Activated CD8-positive, alpha-beta memory T cell treated with anti-CD3 and anti-CD28 coated beads for 24 hours (primary cell): ENCODE results near the gene TANC1.

Experiments used
- DNase-seq: peaks from one replicate; pipeline ENCODE4 v3.0.0-alpha.2; 2020

Gene TANC1

DNA sequence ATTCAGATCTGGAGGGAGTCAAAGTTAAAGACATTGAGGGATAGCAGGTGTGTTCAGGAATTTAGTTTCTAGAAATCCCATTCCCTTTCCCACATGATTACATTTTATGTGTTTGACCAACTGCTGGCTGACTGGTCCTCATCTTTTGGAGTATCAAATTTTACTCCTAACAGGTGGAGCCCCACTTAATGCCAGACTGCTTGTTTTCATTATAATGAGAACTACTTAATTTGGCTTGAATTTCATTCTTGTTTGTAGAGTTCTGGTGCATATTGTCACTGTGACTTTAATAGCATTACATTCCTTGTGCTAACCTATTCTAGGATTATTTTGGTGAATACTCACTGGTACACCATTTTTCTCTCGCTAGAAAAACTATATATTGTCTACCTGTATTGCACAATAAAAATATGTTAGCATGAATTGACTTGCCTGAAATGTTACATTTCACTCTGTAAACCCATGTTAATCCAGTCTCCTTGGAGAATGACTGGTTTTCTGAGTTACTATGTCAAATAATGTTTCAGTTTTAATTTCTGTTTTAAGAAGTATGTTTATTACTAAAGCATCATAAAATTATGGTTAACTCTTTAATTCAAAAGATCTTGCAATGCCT, 98.2 kb downstream of the TANC1 start:
- no peak for DNase-seq

DNA sequence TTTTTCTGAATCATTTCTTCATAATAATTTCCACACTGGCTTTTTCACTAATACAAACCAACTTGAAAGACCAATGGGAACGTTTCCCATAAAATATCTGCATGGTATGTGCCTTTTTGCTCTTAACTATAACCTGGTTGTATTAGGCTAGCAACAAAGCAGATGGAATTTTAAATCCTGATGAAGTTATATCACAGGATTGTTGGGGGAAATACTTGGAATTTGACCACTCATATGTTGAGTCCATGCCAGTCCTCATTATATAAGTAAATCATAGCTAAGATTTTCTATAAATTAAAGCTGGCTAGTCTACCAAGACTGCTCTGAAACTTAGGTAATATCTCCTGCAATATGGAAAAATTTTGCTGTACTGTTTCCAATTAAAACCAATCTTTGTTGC, 99.5 kb downstream of the TANC1 start:
- no peak for DNase-seq

DNA sequence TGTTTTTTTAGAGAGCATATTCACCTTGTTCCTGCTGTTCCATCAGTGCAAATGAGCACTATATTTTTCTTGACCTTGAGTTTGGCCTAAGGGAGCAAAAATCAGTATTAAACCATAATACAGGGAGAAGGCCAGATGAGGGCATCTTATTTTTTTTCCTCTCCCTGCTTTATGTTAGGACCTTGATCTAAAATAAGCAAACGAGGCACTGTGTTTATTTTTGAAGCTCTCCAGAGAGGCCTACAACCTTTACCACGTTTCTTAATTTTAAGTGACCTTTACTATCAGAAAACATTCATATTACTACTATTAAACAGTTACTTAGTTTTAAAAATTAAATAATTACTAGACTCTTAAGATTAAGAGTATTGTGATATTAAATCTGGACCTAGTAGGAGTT, 100.8 kb downstream of the TANC1 start:
- no peak for DNase-seq

DNA sequence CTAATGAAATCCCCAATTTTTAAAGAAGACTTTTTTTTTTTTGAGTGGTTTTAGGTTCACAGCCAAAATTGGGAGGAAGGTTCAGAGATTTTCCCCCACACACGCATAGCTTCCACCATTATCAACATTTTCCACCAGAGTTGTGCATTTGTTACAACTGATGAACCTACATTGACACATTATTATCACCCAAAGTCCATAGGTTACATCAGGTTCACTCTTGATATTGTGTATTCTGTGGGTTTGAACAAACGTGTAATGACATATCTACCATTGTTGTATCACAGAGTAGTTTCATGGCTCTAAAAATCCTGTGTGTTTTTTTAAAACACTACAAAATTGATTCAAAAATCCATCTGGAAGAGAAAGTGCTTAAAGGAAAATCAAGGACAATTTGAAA, 101.8 kb downstream of the TANC1 start:
- DNase-seq: no peak

DNA sequence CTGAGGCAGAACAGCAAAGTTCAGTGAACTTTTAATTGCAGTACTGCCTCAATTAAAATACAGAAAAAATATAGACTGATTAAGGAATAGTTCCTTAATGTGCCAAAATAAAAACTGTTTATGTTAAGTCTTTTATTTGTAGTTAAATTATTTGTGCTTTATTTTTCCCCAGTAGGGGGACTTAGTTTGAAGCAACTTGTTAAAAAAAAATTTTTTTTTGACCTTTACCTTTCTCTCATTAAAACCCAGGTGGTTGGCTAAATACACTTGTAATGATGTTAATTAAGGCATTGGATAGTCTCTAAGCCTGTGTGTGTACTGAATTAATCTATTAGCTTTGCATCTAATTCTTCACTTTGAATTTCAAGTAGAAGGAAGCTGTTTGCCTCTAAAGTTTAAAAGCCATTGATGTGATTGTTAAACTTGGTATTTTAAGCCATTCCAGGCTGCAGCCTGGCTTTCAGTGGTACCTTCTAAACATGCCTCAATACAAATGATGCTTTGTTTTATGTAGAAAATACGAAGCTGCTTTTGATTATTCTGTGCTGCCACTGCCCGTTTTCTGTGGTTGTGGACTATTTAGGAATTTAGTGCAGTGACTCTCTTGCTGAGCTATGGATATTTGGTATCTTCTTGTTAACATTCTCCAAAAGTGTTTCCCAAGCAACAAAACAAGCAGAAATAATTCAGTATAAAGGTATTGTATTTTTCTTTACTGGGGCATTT, 102.9 kb downstream of the TANC1 start:
- no peak for DNase-seq

DNA sequence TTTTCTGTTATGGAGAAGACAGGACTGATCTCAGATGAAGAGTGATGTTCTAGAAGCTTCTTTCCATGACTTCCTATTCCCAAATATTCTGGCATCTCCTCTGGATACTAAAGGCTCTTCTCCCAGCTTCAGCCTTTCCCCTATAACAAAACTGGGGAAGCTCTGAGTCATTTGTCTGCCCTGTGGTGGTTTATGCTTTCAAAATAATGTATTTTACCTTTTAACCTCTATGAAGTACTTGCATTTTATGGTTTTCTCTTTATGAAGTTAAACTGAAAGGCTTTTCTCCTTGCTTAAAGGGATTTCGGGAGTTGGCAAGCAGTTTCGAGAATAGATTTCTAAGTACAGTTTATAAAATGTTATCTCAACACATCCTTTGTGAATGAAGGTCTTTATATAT, 104.4 kb downstream of the TANC1 start:
- DNase-seq: no peak

DNA sequence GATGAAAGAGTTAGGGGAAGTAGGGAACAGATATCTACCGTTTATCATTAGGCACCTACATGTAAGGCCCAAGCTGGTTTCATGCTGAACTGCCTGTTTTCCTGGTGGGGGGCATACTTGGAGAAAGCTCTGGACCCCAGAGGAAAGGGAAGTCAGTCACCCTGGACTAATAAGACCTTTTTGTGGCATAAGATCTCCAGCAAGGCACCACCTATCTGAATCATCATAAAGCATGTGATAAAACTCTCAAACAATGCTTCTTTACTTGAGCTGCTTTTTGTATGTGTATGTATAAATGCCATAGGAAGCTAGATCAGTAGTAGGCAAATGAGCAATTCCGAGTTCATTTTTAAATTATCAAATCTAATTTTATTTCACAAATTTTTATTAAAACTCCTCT, 104.8 kb downstream of the TANC1 start:
- DNase-seq: no peak

DNA sequence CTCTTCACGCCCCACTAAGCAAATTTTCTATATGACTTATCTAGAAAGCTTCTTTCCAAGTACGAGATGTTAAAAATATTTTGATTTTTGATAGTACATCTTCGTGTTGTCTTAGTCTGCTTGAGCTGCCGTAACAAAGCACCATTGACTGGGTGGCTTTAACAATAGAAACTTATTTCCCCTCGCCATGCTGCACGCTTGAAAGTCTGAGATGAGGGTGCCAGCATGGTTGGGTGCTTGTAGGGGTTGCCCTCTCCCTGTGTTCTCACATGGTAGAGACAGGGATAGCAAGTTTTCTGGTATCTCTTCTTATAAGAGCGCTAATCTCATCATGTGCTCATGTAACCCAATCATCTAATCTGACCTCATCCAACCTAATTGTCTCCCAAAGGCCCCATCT, 106.2 kb downstream of the TANC1 start:
- no peak for DNase-seq

DNA sequence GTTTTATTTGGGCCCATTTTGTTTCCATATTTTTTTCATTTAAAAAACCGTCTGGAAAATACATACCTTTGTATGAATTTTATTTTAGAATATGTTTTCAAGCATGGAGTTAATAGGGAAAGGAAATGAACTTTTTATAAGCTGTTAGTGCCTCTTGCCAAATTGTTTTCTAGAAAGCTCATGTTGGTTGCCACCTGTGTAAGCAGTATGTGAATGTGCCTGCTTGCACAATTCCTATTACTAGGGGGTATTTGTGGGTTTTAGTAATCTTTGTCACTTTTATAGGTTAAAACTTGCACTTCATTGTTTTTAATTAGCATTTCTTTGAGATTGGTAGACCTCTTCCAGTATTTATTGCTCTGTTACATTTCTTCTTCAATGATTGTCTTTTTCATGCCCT, 107.3 kb downstream of the TANC1 start:
- DNase-seq: no peak

DNA sequence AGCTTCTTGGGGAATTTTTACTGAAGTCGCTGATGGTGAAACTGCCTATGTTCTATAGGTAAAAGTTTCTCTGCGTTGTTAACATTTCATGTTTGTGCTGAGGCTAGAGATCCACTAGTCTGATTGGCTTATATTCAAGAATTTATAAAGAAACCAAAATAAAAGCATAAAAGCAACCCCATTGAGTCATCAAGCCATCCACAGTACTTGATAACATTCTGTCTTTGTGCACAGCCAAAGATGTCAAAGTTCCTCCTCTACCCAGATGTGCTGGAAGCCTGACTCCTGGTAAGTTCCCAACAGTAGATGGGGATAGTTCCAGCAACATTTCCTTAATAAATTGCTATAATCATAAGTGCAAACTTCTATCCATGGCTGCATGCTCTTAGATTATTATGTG, 107.8 kb downstream of the TANC1 start:
- DNase-seq: no peak

DNA sequence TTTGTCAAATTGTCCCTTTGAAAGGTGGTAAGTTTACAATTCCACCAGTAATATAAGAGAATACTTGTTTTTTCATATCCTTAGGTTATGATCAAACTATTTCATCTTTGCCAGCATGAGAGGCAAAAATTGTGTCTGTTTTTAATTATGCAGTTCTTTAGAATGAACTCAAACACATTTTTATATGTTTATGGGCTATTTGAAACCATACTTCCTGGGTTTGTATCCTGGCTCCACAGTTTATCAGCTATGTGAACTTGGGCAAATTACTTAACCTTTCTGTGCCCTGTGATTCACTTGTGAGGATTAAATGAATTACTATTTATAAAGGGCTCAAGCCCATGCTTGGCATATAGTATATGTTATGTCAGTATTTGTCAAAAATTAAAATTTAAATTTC, 109.4 kb downstream of the TANC1 start:
- no peak for DNase-seq

DNA sequence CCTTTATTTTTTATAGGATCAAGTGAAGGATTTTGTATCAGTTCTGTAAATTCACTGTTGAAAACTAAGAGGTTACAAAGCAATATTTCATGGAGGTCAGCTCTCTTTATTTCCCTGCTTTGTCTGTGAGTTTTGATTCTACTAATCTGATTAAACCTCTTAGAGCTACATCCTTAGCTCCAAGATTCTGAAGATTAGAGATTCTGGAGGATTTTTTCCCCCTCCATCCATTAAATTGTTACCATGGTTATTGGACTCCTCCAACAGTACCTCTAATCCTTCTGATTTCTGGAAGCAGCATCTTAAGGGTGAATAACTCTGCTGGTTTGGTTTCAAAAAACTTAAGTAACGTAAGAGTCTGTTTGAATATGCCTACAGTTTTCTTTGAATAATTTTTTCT, 110.0 kb downstream of the TANC1 start:
- no peak for DNase-seq

DNA sequence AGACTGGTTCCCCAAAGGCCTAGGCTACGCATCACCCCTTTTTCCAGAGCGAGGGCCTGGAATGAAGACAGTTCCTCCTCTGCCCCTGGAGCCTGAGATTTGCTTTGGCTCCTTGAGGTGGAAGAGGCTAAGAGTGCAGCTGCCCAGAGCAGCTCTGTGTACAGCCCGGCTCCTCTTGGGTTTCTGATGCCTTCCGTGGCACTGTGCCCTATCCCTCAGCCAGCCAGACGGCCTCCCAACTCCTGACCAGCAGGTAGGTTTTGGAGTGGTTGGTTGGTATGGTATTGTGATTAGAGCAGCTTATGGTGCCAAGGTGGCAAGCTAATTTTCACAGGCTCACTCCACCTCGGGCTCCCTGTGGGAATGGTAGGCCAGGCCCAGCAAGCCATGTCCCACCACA, 112.2 kb downstream of the TANC1 start:
- DNase-seq: no peak

DNA sequence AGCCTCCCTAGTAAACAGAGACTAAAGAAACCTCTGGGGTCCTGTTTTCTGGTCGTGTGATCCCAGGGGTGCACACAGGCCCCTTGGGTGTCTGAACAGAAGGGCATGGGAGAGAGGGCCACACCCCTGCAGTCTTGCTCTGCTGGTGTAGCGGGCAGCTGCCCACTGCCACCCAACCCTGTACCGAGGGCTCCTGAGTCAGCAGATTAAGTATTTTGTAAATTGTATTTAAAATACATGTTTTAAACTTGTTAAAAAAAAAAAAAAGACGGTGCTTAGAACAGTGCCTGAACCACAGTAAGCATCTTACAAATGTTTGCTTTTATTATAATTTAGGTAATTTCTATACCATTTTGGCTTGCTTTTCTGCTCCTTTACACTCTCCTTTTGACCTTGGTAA, 113.7 kb downstream of the TANC1 start:
- DNase-seq: no peak

DNA sequence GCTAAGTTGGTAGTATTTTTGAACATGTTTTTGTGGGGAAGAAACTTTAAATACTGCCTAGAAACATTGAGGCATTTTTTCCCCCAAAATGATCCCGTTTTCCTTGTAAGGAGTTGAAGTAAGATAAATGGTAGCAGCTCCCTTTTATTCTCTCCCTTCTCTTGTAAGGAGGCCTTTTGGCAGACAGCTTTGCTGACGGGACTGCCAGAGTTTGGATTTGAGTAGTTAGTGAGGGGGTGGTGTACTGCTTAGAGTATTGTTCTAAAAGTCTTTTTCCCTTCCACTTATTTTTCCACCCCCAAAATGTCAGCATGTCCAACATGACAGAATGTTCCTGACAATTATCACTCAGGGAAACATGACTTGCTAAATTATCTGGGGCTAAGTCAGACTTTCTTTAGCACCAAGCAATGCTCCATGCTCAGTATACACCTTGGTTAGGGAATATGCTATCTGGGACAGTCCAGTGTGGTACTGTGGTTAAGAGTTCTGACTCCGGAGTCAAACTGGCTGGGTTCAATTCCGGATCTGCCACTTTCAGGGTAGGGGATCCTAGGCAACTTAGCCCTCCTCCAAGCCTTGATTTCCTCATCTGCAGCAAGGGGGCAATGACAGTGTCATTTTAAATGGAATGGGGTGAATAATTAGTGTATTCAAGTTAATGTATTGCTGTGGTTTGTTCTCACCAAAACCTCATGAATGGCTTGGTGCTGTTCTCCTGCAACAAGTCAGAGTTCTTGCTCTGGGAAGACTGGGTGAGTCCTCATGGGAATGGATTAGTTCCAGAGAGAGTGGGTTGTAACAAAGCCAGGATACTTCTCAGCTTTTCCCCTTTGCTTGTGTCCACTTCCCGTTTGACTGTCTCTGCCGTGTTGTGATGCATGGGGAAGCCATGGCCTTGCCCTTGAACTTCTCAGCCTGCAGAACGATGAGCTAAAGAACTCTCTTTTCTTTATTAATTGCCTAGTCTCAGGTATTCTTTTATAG, 116.2 kb downstream of the TANC1 start:
- DNase-seq: no peak

DNA sequence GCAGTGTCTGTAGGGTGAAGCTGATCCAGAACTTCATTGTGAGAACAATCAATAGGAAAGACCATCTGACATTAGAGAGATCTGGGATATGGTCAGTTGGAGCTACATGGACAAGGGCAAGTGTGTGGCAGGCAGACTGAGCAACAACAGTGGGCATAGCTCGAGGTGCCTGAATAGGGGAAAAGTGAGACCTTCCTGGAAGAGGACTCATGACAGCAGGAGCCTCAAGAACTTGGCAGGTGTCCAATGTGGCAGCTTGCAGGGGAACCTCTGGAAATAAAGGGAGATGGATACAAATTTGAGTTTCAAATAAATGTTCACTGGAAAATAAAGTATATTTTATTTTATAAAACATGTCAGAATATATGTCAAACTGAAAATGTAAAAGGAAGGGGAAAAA, 117.9 kb downstream of the TANC1 start:
- DNase-seq: no peak

DNA sequence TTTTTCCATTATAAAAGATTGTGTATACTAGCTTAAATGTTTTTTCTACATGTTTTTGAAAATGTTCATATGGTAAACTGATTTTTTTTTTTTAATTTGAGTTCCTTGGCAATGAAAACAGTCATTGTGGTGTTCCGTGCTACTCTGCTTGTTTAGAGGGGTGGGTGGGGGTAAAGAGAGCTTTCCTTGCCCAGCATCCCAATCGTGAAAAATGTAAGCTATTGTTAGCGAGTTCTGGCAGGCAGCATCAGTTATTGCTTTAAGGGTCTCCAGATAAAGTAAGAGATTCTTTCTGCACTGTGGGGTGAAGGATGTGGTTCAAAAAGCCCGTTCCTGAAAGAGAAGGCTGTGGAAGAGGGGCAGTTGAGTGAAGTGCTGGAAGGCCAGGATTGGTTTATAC, 118.4 kb downstream of the TANC1 start:
- no peak for DNase-seq

DNA sequence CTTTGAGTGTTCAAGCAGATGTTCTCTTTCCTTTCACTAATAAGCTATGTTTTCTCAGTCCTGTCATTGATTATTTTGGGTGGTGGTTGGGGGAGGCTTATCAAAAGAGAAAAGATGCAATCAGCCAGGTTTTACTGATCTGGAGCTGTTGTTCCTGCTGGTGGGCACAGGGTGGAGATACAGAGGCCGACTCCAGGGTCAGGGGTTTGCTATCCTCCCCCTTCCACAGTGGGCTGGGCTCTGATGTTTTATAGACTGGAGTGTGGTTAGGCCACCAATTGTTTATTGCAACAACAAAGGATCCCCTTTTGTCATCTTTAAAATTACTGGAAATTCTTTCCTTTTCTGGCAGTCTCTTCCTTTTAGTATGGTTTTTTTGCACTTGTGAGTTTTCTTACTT, 120.5 kb downstream of the TANC1 start:
- no peak for DNase-seq

DNA sequence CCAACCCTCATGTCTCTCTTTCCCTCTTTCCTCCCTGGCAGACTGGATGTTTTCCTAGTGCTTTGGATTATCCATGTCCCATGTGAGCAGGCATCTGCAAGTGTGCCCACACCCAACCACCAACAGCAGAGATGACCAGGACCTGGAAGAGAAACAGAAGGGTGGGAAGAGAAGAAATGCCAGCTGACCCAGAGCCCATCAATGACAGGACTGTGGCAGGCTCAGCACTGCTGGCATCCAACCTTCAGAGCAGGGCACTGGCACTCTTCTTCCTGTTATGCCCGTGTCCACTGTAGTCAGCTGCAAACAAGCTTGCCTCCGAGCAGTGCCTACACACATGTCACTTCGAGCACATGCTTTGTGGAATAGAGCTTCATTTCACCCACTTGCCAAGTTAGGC, 121.1 kb downstream of the TANC1 start:
- DNase-seq: no peak

DNA sequence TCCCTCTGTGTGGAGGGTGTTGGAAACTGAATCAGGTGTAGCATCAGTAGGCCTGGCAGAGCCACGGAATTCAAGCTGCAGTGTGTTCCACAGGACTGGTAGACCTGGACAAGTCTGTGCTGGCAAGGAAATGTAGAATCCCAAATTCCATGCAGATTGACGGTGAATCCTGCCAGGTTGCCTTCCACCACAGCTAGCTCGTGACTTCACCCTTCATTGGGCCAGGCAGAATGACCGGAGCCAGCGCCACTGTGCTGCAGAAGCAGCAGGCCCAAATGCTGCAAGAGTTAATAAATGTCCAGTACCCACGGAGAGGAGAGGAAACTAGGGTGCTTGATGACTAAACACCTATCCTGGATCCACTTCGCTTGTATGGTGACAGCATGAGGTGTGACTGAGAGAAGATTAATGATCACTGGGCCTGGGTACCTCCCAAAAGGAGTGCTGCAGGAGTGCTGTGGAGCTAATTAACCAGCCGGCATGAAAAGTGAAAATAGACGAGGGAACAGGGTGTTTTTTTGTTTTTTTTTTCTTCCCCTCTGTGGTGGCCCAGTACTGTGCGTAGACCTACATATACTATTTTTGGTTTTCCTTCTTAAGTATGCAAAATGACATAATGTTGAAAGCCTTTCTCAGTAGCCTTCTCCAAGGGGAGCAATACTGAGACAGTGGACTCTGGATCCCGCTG, 122.2 kb downstream of the TANC1 start:
- DNase-seq: no peak

DNA sequence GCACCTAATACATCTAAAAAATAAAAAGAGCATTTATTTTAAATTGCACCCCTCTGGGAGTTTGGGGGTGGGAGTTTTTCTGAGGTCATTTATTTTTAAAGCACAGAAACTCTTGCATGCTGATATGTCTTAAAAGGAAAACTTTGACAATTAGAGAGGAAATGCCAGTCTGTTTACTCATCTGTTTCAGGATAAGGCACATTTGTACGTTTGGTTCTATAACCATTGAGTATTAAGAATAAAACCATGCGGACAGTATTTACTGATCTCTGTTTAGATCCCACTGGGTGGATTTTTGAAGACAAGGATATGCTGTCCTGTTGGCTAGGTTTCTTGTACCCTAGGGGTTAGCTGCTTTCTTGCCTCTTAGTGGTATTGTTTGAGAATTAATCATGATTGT, 122.9 kb downstream of the TANC1 start:
- DNase-seq: no peak

DNA sequence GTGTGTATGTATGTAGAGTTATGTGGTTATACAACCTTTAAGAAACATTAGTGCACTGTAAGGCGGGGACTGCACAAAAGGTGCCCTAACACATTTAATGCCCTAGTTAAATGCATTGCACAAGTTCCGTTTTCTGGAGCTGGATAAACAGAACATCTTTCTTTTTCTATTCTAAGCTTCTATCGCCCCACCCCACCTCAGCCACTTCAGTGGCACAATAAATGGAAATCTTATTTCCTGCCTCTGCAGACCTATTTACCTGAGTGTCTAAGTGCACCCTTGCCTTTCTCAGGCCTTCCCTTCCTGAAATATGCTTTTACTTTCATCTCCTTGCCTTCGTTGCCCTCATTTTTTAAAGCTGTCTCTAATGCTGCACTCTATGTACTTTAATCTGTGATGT, 123.5 kb downstream of the TANC1 start:
- no peak for DNase-seq

DNA sequence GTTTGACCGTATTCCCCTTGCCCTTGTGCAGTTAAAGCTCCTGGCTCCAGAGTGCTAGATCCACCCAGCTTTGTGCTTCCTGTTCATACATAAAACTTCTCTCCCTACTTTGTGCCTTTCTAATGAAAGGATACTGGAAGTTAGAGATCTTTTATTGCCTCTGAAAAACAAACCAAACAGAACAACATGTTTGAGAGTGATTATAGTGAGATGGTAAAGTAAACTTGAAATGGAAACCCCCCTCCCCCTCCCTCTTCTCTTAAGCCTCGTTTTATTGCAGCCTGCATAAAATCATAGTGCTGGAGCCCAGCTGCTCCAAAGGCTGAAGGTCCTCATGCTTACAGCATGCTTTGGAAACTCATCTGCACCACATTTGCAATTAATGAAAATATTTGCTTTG, 125.1 kb downstream of the TANC1 start:
- DNase-seq: no peak
